HG02623 (cell line): ENCODE measurements around the gene TOPBP1.
"Not testable (repeated sequence)": the region's sequence is repeated elsewhere in the genome, so short reads cannot be mapped to it uniquely, and the experiment has no call there.

Experiments used
- ATAC-seq: cut with Tn5 transposase; IDR thresholded peaks from one replicate; pipeline ENCODE4 v1.9.1; 2021; ENCODE audit warnings: moderate library complexity; ENCODE audit not compliant: unreplicated experiment

TOPBP1 gene

DNA sequence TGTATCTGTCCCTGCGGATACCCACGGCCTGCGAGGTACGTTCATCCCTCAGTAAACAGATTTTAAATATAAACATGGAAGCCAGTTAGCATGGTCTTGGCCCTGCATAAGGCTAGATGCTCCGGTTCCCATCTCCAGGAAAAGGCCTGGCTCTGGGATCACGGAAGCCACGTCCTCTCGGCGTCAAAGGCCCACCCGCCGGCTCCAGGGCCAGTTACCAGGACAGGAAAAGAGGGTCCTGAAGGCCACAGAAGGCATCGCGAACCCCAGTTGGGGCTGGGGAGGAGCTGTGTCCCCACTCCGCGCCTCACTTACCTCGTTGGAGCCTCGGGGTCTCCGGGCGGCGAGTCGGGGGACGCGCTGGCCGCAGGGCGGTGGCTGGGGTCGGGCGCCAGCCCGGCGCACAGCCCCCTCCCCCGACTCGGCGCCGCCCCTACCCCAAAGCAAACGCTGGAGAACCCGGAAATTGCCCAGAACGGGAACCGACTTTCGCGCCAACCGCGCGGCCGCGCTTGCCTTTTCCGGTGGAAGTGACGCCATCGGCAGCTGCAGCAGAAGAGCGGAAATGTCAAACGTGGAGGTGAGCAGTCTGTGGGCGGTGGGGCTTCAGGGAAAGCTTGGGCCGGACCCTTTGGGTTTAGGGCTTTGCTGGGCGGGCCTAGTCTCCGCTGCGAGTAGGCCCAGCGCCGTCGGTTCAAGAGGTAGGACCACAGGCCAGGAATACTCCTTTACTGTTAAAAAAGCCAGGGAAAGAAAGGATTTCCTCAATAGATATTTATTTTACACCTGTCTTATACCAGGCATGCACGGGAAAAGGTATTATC is at the start of gene TOPBP1:
TSS of gene TOPBP1 (minus strand) at position 488 of the 824 bp plus-strand sequence. CDS start 814 bp downstream, outside the sequence.
- peak; percentile 87 for ATAC-seq

DNA sequence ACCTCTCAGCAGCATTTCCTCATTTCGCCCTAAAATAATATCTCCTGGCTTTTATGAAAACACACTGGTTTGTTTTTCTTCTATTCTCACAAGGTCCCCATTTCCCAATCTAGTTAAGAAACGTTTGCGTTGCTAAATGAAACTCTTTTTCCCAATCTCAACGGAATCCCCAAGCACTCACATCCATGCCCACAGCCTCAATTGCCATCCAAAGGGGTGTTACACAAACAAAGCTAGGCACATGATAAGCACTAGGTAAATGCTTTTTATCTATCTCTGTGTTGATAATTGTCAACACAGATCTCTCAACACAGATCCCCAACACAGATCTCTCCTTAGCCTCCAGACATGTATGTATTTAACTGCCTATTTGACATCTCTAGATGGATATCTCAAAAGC is 49.3 kb upstream of the TOPBP1 start:
- ATAC-seq = no peak

DNA sequence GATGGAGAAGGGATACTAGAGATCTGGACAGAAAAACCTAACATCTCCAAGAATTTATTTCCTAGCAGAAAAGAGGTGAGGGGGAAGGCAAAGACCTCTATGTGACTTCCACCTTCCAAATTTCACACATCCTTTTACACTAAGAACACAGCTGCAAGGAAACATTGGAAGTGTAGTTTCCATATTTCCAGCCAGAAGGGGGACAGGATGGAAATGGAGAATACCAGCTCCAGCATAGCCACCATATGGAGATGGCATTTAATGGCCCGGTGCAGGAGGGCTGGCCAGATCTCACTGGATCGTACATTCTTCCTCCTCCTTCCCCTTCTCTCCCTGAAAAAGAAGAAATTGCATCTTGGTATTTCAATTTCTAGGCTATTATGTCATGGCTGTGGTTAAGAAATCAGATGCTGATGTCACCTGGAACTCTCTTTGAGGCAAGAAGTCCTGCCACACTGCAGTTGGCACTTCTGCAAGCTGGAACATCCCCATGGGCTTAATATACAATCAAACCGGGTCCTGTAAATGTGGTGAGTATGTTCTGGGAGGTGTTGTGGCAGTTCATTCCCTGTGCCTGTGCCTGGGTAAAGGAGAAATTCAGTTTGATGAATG is 47.5 kb upstream of the TOPBP1 start:
- ATAC-seq = no peak

DNA sequence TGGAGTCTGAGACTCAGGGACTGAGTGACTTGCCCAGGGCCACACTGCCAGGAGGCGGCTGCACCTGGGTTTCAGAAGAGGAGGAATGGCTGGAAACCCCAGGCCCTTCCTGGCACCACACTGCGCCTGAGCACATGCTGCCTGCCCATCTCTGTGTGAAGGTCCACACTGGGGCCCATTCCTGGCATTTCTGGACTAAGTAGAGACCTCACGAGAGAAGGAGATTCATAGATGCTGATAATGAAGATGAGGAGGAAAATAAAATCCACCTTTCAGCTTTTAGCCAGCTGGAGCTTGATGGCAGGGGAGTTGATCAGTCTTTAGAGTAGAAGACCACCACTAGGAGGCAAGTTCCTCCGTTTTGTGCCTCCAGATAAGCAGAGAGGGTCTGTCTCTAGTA is 44.3 kb upstream of the TOPBP1 start:
- no peak for ATAC-seq

DNA sequence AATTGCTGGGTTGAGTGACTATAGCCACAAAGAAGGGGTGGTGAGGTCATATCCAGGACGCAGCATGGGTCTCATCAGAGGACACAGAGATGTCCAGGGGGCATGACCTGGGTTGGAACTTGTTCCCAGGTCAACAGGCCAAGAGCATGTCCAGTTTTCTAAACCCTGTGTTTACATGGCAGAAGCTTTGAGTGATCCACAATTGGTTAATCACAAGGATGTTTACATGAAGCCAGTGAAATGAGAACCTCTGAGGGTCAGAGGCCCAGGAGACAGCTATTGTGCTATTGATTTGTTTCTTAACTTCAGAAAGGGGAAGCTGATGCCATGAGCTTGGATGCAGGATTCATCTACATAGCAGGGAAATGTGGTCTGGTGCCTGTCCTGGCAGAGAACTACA is 42.2 kb upstream of the TOPBP1 start:
- no peak for ATAC-seq

DNA sequence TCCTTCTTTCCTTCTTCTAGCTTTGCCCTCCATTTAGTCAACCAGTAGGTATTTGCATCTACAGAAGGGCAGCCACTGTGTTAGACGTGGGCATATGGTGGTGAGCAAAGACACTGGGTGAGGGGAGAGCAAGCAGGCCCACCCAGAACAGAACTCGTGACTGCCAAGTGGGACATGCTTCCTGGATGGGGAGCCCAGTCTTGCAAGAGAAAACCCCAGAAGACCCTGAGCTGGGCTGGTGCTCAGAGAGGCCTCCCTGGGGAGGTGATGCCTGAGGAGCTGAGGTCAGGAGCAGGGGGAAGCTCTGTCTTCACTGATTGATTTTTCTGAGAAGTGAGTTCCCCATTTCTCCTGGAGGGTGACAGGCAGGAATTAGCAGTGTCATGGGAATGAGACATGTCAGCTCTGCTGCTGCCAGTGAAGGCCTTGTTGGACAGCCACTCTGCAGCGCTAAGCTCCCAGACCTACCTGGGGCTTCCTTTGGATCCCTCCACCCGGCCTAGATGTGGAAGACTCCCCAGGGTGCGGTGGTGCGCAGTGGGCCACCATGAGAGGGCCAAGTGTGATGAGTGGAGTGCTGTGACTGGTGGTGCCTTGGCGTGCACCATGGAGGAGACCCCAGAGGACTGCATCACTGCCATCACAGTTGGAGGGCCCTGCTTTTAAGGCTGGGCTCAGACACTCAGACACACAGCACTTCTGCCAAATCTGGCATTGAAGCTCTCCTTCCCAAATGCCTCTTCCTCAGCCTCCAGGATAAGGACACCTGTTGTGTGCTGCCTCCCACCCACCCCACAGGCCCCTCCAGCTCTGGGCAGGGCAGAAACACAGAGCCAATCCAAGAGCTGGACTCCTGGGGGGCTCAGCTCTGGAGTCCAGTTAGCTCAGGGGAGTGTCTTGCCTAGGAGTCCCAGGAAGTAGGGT is 40.0 kb upstream of the TOPBP1 start:
- ATAC-seq = no peak

DNA sequence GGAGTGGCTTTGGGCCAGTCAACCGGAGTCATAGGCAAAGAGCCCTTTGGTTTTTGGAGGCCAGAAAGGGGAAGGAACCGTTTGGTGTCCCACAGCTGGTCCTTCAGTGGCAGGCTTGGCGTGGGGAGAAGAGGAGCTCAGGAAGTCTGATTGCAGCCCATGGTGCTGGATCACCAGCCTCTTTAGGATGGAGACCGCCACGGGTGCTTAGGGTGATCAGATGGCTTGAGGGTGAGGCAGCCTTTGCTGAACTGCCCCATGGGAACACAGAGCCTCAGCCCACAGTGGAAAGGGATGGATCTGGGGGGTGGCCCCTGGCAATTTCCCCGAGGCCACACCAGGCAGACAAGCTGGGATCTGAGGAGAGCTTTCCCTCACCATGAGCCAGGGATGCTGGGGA is 38.6 kb upstream of the TOPBP1 start:
- no peak for ATAC-seq

DNA sequence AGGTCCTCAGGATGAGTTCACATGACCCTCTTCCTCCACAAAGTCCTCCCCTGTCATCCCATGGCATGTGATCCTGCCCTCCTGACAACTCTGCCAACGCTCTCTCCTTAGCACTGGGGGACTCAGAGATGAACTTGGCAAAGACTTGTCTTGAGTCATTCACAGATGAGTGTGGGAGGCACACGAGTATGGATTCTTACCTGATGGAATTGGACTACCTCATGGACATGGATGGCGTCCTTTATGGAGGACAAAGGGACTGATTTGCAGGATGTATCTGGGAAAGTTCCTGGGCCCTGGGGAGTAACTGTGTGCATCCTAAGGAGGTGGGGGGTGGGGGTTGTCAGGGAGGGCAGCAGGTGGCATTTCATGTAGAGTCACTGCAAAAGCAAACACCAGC is 38.2 kb upstream of the TOPBP1 start:
- no peak for ATAC-seq

DNA sequence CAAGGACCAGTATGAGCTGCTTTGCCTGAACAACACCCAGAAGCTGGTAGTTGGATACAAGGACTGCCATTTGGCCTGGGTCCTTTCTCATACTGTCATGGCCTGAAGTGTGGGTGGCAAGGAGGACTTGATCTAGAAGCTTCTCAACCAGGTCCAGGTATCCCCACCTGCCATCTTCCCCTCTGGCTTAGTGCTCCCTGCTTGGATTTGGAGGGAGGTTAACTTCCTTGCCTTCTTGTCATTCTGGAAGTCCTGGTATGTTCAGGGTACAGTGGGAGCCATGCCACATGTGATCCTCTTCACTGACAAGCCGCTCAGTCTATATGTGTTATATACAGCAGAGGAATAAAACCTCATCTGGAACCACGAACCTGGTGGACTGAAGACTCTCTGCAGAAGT is 37.7 kb upstream of the TOPBP1 start:
- ATAC-seq = no peak

DNA sequence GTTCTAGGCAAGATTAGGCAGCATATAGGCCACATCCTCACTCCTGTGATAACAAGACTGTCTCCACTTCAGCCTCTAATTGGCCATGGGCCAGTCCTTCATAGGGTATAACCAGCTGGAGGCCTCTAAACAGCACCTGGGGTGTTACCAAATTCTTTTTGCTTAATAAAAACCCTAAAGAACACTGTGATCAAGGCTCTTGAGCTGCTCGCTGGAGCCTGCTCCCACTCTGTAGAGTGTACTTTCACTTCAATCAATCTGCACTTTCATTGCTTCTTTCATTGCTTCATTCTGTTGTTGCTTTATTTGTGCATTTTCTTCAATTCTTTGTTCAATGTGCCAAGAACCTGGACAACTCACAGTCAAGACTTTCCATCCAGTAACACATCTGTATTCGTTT is 36.2 kb upstream of the TOPBP1 start:
- ATAC-seq = no peak

DNA sequence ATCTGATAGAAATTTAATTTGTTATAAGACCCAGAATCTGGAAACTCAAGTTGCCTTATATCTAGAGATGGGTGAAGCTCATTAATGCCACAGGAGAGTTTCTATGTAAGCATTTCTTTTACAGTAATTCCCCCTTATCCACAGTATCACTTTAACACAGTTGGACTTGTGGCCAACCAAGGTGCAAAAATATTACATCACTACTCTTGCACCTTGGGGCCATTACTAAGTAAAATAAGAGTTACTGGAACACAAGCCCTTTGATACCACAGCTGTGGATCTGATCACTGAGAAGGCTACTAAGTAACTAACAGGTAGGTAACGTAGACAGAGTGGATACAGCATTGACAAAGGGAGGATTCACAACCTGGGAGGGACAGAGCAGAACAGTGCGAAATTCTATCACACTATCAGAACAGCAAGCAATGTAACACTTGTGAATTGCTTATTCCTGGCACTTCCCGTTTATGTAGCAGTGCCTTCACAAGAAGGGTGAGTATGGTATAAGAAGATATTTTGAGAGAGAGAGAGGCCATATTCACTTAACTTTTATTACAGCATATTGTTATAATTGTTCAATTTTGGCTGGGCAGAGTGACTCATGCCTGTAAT is 33.9 kb upstream of the TOPBP1 start:
- no peak for ATAC-seq

DNA sequence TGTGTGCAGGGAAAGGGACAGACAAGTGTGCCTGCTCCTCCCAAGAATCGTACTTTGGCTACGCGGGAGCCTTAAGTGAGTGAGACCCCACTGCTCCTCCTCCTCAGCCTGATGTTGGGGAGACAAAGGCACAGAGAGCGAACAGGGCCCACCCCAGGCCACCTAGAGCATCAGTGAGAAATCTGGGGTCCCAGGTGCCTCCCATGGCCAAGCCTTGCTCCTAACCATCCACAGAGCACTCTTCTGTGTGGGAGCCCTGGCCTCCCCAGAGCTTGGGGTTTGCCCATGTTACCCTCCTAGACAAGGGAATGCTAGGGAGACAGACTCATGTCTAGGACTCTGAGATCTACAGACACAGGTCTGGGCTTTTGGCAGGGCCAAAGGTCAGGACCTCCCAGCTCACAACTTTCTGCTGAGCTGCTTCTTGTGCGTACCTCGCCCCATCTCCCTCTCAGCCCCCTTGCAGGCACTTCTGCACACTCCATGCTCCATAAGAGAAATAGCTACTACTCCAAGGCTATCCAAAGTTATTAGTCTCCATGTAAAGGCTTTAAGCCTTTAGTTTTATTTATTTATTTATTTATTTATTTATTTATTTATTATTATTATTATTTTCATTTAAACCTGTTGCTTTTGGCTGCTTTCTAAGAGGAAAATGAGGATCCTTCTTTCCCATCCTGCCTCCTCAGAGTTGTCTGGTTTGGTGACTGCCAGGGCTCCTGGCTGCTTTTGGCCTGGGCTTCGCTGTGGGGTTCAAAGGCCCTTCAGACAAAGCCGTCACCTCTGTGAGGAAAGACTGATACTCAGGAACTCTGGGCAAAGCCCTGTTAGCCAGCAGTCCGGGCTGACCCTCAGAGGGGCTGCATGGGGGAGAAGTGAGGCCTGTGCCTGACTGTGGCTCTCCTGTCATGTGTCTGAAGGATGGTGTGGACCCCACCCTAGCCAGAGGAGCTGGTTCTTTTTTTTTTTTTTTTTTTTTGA is 32.8 kb upstream of the TOPBP1 start:
- ATAC-seq = no peak

DNA sequence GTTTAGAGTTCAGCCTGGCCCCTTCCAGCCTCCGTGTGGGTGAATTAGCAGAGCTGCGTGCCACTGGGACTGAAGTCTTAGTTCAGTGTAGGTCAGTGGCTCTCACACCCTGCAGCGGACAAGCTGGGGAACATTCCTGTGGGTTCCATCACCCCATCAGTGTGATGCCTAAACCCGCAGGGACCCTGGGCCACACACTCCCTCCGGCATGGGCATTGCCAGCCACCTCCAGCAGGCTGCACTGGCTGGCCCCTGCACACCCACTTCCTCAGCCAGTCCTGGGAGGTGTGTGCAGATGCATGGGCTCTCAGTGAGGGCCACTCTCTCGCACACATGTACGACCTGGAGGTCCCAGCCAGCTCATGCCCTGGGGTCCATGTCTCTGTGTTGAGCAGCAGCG is 32.1 kb upstream of the TOPBP1 start:
- ATAC-seq = no peak

DNA sequence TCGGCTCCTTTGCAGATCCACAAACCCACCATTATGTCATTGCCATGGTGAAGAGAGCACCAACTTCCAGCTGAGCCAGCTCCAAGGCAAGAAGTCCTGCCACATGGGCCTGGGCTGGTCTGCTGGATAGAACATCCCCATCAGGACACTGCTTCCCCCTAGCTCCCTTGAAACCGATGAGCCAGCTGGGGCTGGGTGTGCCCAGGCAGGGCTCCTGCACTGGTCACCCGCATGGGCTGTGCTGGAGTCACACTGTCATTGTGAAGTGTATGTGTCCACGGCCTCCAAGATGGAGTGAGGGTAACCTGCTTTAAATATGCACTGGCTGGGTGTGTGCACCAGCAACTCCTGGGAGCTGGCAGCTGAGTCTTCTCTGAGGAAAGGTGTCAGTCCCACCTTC is 31.0 kb upstream of the TOPBP1 start:
- no peak for ATAC-seq

DNA sequence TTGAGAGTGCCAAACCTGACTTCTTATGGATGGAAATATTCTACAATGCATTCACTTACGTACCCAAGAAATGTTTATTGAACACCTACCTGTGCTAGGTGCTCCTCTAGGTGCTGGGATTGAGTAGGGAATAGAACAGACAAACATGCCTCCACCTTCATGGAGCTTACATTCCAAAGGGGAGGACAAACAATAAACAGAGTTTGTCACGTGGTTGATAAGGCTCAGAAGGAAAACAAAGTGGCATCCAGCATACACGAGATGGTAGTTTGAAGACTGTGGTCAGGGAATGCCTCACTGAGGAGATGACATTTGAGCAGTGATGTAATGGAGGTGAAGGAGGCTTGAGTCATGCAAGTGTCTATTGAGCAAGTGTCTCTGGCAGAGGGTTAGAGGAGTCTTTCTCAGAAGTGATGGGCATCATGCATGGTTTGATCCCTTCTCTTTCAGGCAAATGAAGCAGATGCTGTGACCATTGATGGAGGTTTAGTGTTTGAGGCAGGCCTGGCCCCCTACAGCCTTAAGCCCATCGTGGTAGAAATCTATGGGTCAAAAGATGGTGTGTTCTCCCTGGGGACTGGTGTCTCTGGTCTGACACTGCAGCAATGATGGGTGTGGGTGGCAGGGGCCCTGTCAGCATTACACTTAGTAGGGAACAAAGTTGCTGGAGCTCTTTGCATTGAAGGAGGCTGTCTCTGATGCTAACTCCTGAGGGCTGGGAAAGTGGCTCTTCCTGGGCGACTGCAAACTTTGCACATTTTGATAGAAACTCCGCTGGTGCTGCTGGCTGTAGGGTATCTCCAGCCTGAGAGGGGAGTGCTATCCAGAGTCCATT is 29.7 kb upstream of the TOPBP1 start:
- no peak for ATAC-seq

DNA sequence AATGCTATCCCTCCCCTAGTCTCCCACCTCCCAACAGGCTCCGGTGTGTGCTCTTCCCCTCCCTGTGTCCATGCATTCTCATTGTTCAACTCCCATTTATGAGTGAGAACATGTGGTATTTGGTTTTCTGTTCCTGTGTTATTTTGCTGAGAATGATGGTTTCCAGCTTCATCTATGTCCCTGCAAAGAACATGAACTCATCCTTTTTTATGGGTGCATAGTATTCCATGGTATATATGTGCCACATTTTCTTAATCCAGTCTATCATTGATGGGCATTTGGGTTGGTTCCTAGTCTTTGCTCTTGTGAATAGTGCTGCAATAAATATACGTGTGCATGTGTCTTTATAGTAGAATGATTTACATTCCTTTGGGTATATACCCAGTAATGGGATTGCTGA is 16.3 kb upstream of the TOPBP1 start:
- ATAC-seq = not testable (repeated sequence)

DNA sequence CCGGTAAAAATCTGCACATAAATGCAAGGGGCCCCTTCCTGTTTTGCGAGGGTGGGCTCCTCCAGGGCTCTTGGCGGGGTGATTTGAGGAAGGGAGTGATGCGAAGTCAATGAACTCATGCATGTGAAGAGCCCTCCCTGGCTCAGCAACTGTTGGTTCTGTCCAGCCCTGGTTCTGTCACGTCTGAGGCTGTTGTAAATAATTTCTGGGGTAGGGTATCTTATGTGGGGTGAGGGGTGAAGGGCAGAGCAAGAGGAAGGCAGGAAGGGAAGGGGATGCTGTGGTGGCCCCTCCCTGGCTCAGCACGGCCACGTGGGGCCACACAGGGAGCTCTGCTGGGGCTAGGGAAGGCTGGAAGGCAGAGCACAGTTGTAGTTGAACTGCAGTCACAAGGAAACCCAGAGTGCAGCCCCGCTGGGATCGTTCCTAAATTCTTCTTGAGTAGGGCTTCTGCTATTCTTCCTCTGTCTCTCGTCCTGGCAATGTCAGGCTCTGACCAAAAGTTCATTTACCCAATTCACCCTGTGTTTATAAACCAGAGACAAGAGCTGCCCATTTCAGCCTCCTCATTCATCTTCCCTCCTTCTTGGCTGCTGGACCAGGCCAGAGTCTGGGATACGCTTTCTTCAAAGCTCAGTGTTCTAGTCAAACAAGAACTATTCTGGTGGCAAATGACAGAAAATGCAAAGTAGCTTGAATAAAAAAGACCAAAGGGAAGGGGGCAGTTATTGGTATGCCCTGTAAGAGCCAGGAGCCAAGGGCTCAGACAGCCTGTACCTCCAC is 14.8 kb upstream of the TOPBP1 start:
- no peak for ATAC-seq

DNA sequence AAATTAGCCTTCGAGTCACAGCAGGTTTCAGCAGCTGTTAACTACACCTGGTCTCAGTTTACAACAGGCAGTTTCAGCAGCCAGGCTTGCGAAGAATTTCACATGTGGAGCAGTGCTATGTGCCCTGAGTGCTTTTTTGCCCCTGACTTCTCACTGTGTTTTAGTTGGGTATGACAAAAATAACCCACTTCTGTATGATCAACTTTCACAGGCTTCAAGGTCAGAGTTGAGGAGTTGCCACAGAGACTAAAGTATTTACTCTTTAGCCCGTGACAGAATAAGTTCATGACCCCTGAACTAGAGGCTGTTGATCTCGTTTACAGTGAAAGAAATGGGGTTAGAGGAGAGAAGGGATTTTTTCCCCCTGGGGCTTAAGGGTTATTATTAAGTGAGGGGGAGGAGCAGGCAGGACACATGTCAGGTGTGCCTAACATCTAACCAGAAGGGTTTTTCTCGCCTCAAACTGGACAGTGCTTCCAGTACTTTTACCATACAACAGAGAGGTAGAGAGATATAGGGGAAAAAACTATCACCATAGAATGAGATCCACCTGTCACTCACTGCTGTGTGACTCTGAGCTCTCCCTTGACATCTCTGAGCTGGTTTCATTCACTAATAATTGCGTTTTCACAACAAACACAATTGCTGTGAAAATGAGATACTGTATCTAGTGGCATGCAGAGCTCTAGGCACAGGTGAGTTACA is 14.0 kb upstream of the TOPBP1 start:
- no peak for ATAC-seq
